ENCODE measurements around the gene COPZ1. TPM values are rescaled to one million over a fixed set of nuclear protein-coding genes. Genes with fewer than 3 reads are reported as not detected.

COPZ1 gene
- total RNA-seq, 1 experiment from 2014 or later, result 104 TPM

- H3K27me3 Mint-ChIP-seq (ENCODE audit: low read depth), result peaks cover 47% of the 10 kb centered on the region
- H3K79me2 ChIP-seq (ENCODE audit: insufficient read depth, low read length), result no peaks in the 10 kb centered on the region
- H4K91ac ChIP-seq (ENCODE audit: insufficient read length, low read depth, low read length), result no peak overlapping the region
- H2BK15ac ChIP-seq (ENCODE audit: low read depth, low read length), result no peak overlapping the region
- peak overlapping the region; percentile 82 for H3K4me2 ChIP-seq (ENCODE audit: insufficient read depth, insufficient read length, low read length)
- no peak overlapping the region for H4K8ac ChIP-seq (replicated peaks; ENCODE audit: insufficient read length, low read depth, low read length)
- no peak overlapping the region for H3K23ac ChIP-seq (ENCODE audit: insufficient read length, low read depth, low read length)
- no peak overlapping the region for H2BK20ac ChIP-seq (ENCODE audit: low read depth, low read length, poor library complexity, severe bottlenecking)
- peaks cover 12% of the 10 kb centered on the region for H3K23me2 ChIP-seq (ENCODE audit: insufficient read length, low read depth, low read length, poor library complexity, severe bottlenecking)
- H2BK12ac ChIP-seq (ENCODE audit: insufficient read length, low read depth, low read length), result no peak overlapping the region
- no peak overlapping the region for H2BK120ac ChIP-seq (ENCODE audit: low read depth, low read length, poor library complexity, severe bottlenecking)
- H3K27me3 ChIP-seq (ENCODE audit: insufficient read depth, low read length), result peaks cover 2% of the 10 kb centered on the region; the same call in 1 of the 2 replicates
- WGBS (ENCODE audit: extremely low coverage, insufficient read length, low lambda C conversion rate), result no CpG with 5 or more reads among the region's 5 CpGs
- H3K14ac ChIP-seq (ENCODE audit: insufficient read depth, low read length), result no peak overlapping the region
- peaks cover 2% of the 10 kb centered on the region for H4K20me1 ChIP-seq (ENCODE audit: control insufficient read depth, insufficient read depth, insufficient read length)
- no peak overlapping the region for H3T11ph ChIP-seq (ENCODE audit: low read length)
- no peak for TF ChIP-seq CTCF (conservative IDR thresholded peaks at IDR 0.05)
- H3K18ac ChIP-seq (ENCODE audit: insufficient read length, low read depth, low read length), result no peak overlapping the region
- H2AFZ ChIP-seq (ENCODE audit: low read length), result no peak overlapping the region
- no peaks in the 10 kb centered on the region for H3K9me3 ChIP-seq (ENCODE audit: control insufficient read depth, low read depth, low read length)
- H3K4me1 ChIP-seq (ENCODE audit: insufficient read depth, low read length), result no peaks in the 10 kb centered on the region
- no peak overlapping the region for H3K9ac ChIP-seq (ENCODE audit: extremely low read depth, insufficient read length, low read length)
- no peaks in the 10 kb centered on the region for H3K79me1 ChIP-seq (ENCODE audit: insufficient read depth, low read depth, low read length, poor library complexity, severe bottlenecking)
- H2BK5ac ChIP-seq (ENCODE audit: insufficient read length, low read length), result no peak overlapping the region
- DNase-seq, result no peak
- no peak overlapping the region for H3K27ac ChIP-seq (ENCODE audit: insufficient read length, low read depth, low read length)
- H3K4ac ChIP-seq (ENCODE audit: low read depth, low read length), result no peak overlapping the region
- H3K4me1 Mint-ChIP-seq, result peaks cover 23 to 24% of the 10 kb centered on the region in 2 experiments
- H2AK5ac ChIP-seq (ENCODE audit: insufficient read length, low read length), result no peak overlapping the region
- H3K4me3 Mint-ChIP-seq, result no peak overlapping the region
- peaks cover 4 to 14% (median 10%) of the 10 kb centered on the region in 3 experiments; a peak in 6 of 7 replicates for H3K36me3 Mint-ChIP-seq (ENCODE audit: insufficient read depth in 1 of 3, low read depth in 3 of 3)
- no peak overlapping the region for H4K5ac ChIP-seq (ENCODE audit: insufficient read length, low read depth, low read length)
- no peak overlapping the region for H3K56ac ChIP-seq (ENCODE audit: insufficient read length, low read depth, low read length)
- H3K9me3 Mint-ChIP-seq, result no peaks in the 10 kb centered on the region
- no peak overlapping the region; a peak in 1 of 7 replicates for H3K27ac Mint-ChIP-seq
Observed at GRCh38 chr12:54368025-54368708, 43.2 kb downstream of the COPZ1 start.

Data from H9 (cell line).